ENCODE data around the gene SERPINB3.
"Not testable (repeated sequence)": the region's sequence is repeated elsewhere in the genome, so short reads cannot be mapped to it uniquely, and the experiment has no call there.

SERPINB3 gene

DNA sequence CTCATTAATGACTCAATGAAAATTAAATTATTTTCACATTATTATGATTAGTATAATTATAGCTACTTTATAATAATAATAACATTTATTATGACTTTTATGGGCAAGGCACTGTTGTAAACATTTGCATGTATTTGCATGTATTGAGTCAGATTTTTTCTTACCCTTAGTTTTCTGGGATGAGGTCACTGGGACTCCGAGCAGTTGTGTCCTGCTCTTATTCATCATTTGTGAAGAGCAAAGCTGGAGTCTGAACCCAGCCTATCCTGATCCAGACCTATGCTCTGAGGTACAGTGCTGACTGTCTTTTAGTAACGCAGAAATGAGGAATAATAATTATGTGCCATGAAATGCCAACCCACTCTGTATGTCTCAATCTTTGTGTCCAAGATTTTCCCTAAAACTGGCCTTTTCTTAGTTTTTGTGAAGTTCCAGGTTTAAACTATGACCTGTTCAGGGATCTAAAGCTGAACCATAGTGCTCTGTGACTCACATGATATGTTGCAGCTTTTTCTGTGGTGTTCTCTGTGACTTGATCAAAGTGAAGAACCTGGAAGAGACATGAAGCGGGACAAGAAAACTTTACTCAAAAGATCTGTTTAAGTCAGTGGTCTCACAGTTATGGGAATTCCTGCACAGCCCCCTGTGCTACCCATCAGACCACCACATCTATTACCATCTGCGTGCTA, 18.9 kb downstream of the SERPINB3 start:
- not testable (repeated sequence) for H3K36me3 ChIP-seq (ENCODE audit: control insufficient read depth, insufficient read depth, low read length); H3K27me3 ChIP-seq (ENCODE audit: control insufficient read depth, insufficient read depth, low read length); H3K9ac ChIP-seq (ENCODE audit: low read length); H3K27ac ChIP-seq (ENCODE audit: low read depth, low read length); H3K4me1 ChIP-seq (ENCODE audit: control insufficient read depth, insufficient read depth, low read length); H3K4me3 ChIP-seq (ENCODE audit: low read length)

DNA sequence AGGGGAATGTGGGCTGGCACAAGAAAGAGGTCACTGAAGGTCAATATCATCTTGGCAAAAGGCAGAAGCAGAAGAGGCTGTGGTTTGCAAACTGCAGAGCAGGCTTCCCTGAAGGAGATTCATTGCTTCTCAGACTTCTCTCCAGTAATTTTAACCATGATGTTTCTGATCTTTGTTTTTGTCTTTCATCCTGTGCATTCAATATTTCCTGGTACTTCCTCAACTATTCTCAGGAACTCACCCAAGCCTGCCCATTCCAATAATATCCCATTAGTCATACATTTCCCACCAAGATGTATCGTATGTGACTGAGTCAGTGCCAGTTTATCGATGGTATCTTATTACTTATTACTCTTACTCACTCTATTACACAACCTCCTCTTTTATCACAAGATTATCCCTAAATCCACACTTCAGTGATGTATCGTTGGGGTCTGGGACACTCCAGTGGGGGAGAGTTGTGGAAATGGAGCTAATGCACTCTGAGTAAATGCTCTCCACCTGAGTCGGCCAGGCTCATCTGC, 20.5 kb downstream of the SERPINB3 start:
- not testable (repeated sequence) for H3K27me3 ChIP-seq (ENCODE audit: control insufficient read depth, insufficient read depth, low read length); H3K36me3 ChIP-seq (ENCODE audit: control insufficient read depth, insufficient read depth, low read length); H3K4me3 ChIP-seq (ENCODE audit: low read length); H3K9ac ChIP-seq (ENCODE audit: low read length); H3K4me1 ChIP-seq (ENCODE audit: control insufficient read depth, insufficient read depth, low read length); H3K27ac ChIP-seq (ENCODE audit: low read depth, low read length)

DNA sequence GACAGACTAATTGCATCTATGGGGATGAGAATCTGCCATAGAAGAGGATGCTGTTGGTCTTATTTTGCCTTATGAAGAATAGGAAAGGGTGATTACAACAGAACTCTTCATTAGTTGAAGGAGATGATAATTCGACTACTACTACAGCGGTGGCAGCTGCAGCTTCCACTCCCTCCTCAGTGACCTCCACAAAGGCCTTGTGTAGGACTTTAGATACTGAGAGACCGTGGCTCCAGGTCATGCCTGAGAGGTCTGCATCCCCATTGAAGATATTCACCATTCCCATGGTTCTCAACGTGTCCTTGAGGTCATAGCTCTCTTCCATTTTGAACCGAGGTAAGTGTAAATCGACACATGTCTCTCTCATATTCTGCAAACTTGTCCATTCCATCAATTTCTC, 24.0 kb downstream of the SERPINB3 start:
- H3K9ac ChIP-seq (ENCODE audit: low read length): no peak overlapping the region
- H3K27me3 ChIP-seq (ENCODE audit: control insufficient read depth, insufficient read depth, low read length): no peaks in the 10 kb centered on the region
- H3K27ac ChIP-seq (ENCODE audit: low read depth, low read length): no peak overlapping the region
- no peaks in the 10 kb centered on the region for H3K36me3 ChIP-seq (ENCODE audit: control insufficient read depth, insufficient read depth, low read length)
- H3K4me3 ChIP-seq (ENCODE audit: low read length): no peak overlapping the region
- no peaks in the 10 kb centered on the region for H3K4me1 ChIP-seq (ENCODE audit: control insufficient read depth, insufficient read depth, low read length)

DNA sequence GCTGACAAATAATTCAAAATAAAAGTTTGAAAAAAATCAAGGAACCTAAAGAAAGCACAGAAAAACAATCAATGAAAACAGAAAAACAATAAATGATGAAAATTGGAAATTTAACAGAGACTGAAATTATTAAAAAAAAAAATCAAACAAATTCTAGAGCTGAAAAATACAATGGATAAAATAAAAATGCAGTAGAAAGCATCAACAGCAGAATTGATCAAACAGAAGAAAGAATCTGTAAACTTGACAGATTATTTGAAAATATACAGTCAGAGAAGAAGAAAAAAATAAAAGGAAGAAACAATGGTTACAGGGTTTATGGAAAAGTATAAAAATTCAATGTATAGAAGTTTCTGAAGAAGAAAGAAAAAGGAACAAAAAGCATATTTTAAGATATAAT, 33.9 kb downstream of the SERPINB3 start:
- Histone ChIP-seq H3K4me1 (ENCODE audit: control insufficient read depth, insufficient read depth, low read length) (no peaks in the 10 kb centered on the region), H3K27me3 (ENCODE audit: control insufficient read depth, insufficient read depth, low read length) (no peaks in the 10 kb centered on the region), H3K36me3 (ENCODE audit: control insufficient read depth, insufficient read depth, low read length) (no peaks in the 10 kb centered on the region), H3K27ac (ENCODE audit: low read depth, low read length) (no peak overlapping the region), H3K9ac (ENCODE audit: low read length) (no peak overlapping the region), H3K4me3 (ENCODE audit: low read length) (no peak overlapping the region)

DNA sequence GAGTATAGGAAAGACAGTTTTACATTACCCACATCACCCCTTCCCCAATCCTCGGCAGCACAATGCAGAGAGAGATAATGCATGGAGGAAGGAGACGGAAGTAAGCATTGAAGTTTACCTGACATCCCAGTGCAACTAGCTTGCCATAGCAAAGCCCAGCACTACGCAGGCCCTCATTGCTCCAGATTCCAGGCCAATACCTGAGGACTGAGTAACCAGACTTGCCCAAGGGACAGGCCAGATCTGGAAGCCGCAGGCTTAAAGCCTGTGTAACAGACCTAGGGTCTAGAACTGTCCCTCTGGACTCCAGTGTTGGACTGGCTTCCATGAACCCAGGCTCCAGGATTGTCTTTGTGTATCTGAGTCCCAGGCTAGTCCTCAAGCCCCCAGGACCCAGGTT, 35.3 kb downstream of the SERPINB3 start:
- Histone ChIP-seq H3K9ac (ENCODE audit: low read length) (no peak overlapping the region), H3K27ac (ENCODE audit: low read depth, low read length) (no peak overlapping the region), H3K36me3 (ENCODE audit: control insufficient read depth, insufficient read depth, low read length) (no peaks in the 10 kb centered on the region), H3K4me1 (ENCODE audit: control insufficient read depth, insufficient read depth, low read length) (no peaks in the 10 kb centered on the region), H3K27me3 (ENCODE audit: control insufficient read depth, insufficient read depth, low read length) (no peaks in the 10 kb centered on the region), H3K4me3 (ENCODE audit: low read length) (no peak overlapping the region)

DNA sequence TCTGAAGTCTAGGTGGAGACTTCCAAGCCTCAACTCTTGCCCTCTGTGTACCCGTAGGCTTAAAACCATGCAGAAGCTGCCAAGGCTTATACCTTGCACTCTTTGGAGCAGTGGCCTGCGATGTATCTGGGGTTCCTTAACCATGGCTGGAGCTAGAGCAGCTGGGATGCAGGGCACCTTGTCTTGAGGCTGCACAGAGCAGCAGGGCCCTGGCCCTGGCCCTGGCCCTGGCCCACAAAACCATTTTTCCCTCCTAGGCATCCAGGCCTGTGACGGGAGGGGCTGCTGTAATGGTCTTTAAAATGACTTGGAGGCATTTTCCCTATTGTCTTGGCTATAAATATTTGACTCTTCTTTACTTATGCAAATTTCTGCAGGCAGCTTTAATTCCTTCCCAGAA, 36.8 kb downstream of the SERPINB3 start:
- no peak overlapping the region for H3K4me3 ChIP-seq (ENCODE audit: low read length)
- no peaks in the 10 kb centered on the region for H3K36me3 ChIP-seq (ENCODE audit: control insufficient read depth, insufficient read depth, low read length)
- H3K9ac ChIP-seq (ENCODE audit: low read length): no peak overlapping the region

DNA sequence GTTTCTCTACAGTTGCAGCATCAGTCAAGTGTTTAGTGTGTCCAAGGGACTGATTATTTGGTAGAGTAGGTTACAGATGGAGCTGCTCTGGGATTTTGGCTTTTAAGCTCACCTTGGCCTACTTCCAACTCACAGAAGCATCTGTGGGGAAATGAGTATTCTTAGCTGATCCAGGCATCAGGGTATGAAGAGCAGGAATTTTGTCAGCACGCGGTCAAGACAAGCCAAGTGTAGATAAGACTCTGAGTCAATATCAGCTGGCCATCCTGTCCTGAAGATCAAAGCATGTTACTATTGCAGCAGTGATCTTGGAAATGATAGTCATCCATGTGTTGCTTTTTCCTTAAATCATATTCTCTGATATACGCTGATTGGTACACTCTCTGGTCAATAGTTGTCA, 42.0 kb downstream of the SERPINB3 start:
- no peak overlapping the region for H3K27ac ChIP-seq (ENCODE audit: low read depth, low read length)
- no peaks in the 10 kb centered on the region for H3K36me3 ChIP-seq (ENCODE audit: control insufficient read depth, insufficient read depth, low read length)
- no peaks in the 10 kb centered on the region for H3K4me1 ChIP-seq (ENCODE audit: control insufficient read depth, insufficient read depth, low read length)
- H3K27me3 ChIP-seq (ENCODE audit: control insufficient read depth, insufficient read depth, low read length): no peaks in the 10 kb centered on the region
- H3K4me3 ChIP-seq (ENCODE audit: low read length): no peak overlapping the region
- H3K9ac ChIP-seq (ENCODE audit: low read length): no peak overlapping the region

More for the DNA sequence above, 36.8 kb downstream of the SERPINB3 start:
- Histone ChIP-seq H3K27ac (ENCODE audit: low read depth, low read length) (no peak overlapping the region), H3K27me3 (ENCODE audit: control insufficient read depth, insufficient read depth, low read length) (no peaks in the 10 kb centered on the region), H3K4me1 (ENCODE audit: control insufficient read depth, insufficient read depth, low read length) (no peaks in the 10 kb centered on the region)

DNA sequence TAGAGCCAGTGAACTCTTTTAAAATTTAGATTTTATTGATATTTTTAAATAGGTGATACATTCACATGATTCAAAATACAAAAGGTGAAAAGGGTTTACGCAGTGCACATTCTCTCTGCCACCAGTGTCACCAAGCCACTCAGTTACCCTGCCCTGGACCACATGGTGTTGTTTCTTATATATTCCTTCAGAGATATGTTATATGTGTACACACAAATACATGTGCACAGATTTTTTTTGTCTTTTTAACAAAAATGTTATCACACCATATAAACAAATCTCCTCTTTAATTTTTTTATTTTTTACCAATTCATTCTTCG, 43.8 kb downstream of the SERPINB3 start:
- Histone ChIP-seq H3K4me3 (ENCODE audit: low read length) (no peak overlapping the region), H3K9ac (ENCODE audit: low read length) (no peak overlapping the region), H3K27me3 (ENCODE audit: control insufficient read depth, insufficient read depth, low read length) (no peaks in the 10 kb centered on the region), H3K4me1 (ENCODE audit: control insufficient read depth, insufficient read depth, low read length) (no peaks in the 10 kb centered on the region), H3K27ac (ENCODE audit: low read depth, low read length) (no peak overlapping the region), H3K36me3 (ENCODE audit: control insufficient read depth, insufficient read depth, low read length) (no peaks in the 10 kb centered on the region)

DNA sequence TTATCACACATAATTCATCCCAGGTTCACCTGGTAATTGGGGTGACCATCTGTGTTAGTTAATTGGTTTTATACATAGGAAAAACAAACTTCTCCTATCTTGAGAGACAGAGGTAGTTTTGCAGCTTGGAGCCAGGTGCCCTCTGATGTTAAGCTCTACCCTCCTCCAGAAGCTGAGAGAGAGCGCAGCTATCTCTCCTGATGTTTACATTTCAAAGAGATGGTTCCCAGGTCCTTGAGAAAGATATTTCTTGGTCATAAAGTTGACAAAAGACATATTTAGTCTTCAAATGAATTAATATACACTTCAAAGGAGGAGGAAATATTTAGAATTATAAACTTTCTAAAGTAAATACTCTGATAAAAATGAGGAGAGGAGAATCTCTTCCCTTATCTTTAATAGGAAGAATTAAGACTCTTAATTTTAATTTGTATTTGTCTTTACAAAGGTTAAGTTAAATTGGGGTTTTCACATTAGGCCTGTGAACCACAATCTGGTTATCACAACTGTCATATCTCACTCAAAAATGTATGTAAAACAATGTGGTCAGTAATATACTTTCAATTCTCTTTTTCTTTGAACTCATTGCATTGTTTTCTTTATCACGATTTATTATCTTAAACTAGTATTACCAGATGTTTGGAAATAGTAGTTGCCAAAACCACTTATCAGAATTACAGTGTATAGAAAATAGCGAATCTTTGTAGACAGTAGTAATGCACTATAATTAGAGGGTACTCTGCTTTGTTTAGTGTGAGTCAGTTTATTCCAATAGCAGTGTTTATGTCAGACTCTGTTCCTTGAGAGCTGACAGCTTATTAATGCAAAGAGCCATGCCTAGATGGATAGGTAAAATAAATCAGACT, 44.4 kb downstream of the SERPINB3 start:
- no peaks in the 10 kb centered on the region for H3K4me1 ChIP-seq (ENCODE audit: control insufficient read depth, insufficient read depth, low read length)
- H3K27me3 ChIP-seq (ENCODE audit: control insufficient read depth, insufficient read depth, low read length): no peaks in the 10 kb centered on the region
- no peak overlapping the region for H3K4me3 ChIP-seq (ENCODE audit: low read length)
- no peak overlapping the region for H3K27ac ChIP-seq (ENCODE audit: low read depth, low read length)
- no peak overlapping the region for H3K9ac ChIP-seq (ENCODE audit: low read length)
- no peaks in the 10 kb centered on the region for H3K36me3 ChIP-seq (ENCODE audit: control insufficient read depth, insufficient read depth, low read length)

DNA sequence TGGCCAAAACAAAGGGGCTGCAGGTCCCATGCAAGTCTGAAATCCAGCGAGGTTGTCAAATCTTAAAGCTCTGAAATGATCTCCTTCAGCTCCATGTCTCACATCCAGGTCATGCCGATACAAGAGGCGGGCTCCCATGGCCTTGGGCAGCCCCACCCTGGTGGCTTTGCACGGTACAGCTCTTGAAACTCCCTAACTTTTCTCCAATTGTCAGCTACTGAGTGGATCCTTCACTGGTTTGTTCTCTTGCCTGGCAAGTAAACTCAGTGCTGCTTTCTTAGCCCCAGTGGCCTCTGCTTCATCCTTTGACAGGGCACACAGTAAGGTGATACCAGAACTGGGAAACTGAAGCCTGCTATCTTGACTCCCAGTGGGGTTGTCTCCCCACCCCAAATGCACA, 48.3 kb downstream of the SERPINB3 start:
- Histone ChIP-seq H3K36me3 (ENCODE audit: control insufficient read depth, insufficient read depth, low read length) (no peaks in the 10 kb centered on the region), H3K4me3 (ENCODE audit: low read length) (no peak overlapping the region), H3K4me1 (ENCODE audit: control insufficient read depth, insufficient read depth, low read length) (no peaks in the 10 kb centered on the region), H3K9ac (ENCODE audit: low read length) (no peak overlapping the region), H3K27me3 (ENCODE audit: control insufficient read depth, insufficient read depth, low read length) (no peaks in the 10 kb centered on the region), H3K27ac (ENCODE audit: low read depth, low read length) (no peak overlapping the region)

DNA sequence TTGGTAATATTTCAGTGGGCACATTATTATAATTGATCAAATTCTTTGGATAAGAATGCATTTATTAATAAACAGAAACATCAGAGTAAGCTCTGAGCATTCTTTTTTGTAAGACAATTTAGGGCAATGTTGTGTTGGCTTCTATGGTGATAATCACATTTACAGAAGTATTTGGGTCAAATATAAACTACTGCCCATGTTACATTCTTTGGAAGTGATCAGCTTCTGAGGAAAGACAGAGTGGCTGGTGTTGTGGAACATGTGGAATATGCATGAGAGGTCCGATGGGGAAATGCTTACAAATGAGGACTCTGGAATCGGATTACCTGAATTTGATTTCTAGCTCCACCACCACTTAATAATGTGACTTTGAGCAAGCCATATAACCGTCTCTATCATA, 55.2 kb downstream of the SERPINB3 start:
- H3K27me3 ChIP-seq (ENCODE audit: control insufficient read depth, insufficient read depth, low read length): no peaks in the 10 kb centered on the region
- H3K9ac ChIP-seq (ENCODE audit: low read length): no peak overlapping the region
- H3K27ac ChIP-seq (ENCODE audit: low read depth, low read length): no peak overlapping the region
- H3K4me1 ChIP-seq (ENCODE audit: control insufficient read depth, insufficient read depth, low read length): no peaks in the 10 kb centered on the region
- H3K4me3 ChIP-seq (ENCODE audit: low read length): no peak overlapping the region
- no peaks in the 10 kb centered on the region for H3K36me3 ChIP-seq (ENCODE audit: control insufficient read depth, insufficient read depth, low read length)
